NCI-H2196 (cell line): ENCODE data around the gene UBN2.
A peak's percentile ranks its signal among the peaks of the same experiment; 100 is the strongest.
"Not testable (repeated sequence)": the region's sequence is repeated elsewhere in the genome, so short reads cannot be mapped to it uniquely, and the experiment has no call there.

ENCODE experiments used
- DNase-seq: peaks from one replicate; lab custom pipeline; 2025; ENCODE audit not compliant: unreplicated experiment; lab: John Stamatoyannopoulos, UW

Gene UBN2

GRCh38 chr7:139294241-139294640 is 63.2 kb downstream of the UBN2 start:
- DNase-seq, result no peak

GRCh38 chr7:139294951-139295575 is 64.0 kb downstream of the UBN2 start:
- no peak for DNase-seq

- DNase-seq, result no peak
Measured at GRCh38 chr7:139297795-139298194, 66.8 kb downstream of the UBN2 start.

- no peak for DNase-seq
Measured at GRCh38 chr7:139299296-139299695, 68.3 kb downstream of the UBN2 start.

GRCh38 chr7:139300390-139300789 is 69.4 kb downstream of the UBN2 start:
- DNase-seq, result no peak

- DNase-seq, result no peak
Measured at GRCh38 chr7:139304517-139304916, 73.5 kb downstream of the UBN2 start.

GRCh38 chr7:139317939-139318505 is 87.0 kb downstream of the UBN2 start:
- no peak for DNase-seq

- DNase-seq, result no peak
Measured at GRCh38 chr7:139321071-139321745, 90.2 kb downstream of the UBN2 start.

- DNase-seq, result not testable (repeated sequence)
Measured at GRCh38 chr7:139324709-139325108, 93.7 kb downstream of the UBN2 start.

GRCh38 chr7:139328375-139328774 is 97.3 kb downstream of the UBN2 start:
- DNase-seq, result no peak

GRCh38 chr7:139329119-139329518 is 98.1 kb downstream of the UBN2 start:
- no peak for DNase-seq

GRCh38 chr7:139330333-139331030 is 99.4 kb downstream of the UBN2 start:
- no peak for DNase-seq

- no peak for DNase-seq
Measured at GRCh38 chr7:139332697-139333359, 101.8 kb downstream of the UBN2 start.

GRCh38 chr7:139333443-139333842 is 102.4 kb downstream of the UBN2 start:
- not testable (repeated sequence) for DNase-seq

- DNase-seq, result no peak
Measured at GRCh38 chr7:139334399-139335150, 103.5 kb downstream of the UBN2 start.

- DNase-seq, result no peak
Measured at GRCh38 chr7:139339025-139339424, 108.0 kb downstream of the UBN2 start.

- DNase-seq, result no peak
Measured at GRCh38 chr7:139339698-139340036, 108.6 kb downstream of the UBN2 start.

- DNase-seq, result peak; percentile 99
Measured at GRCh38 chr7:139340037-139340807, 109.2 kb downstream of the UBN2 start.

GRCh38 chr7:139340808-139341057 is 109.7 kb downstream of the UBN2 start:
- DNase-seq, result no peak

- peak; percentile 88 for DNase-seq
Measured at GRCh38 chr7:139341058-139341775, 110.2 kb downstream of the UBN2 start, which contains the start of gene FMC1. Gene FMC1 (plus strand): TSS chr7:139341337. CDS start chr7:139341385, 48 bp downstream.
